ENCODE results near the gene KRTAP13-2. TPM values are rescaled to one million over a fixed set of nuclear protein-coding genes. Genes with fewer than 3 reads are reported as not detected.

The KRTAP13-2 gene
- total RNA-seq, 1 experiment from 2014 or later = not detected

GRCh38 chr21:30326390-30326789 is 45.7 kb downstream of the KRTAP13-2 start:
- DNase-seq (ENCODE audit: low read depth) = no peak

Small RNAs within 50 kb of the gene (small RNA-seq; reads per million reads assigned to genes)
- not detected for gene KRTAP23-1
- not detected for gene MIR4327

Other genes with a start within 250 kb of the KRTAP13-2 start
- not detected in 2 replicates for gene CLDN17, start 205.5 kb downstream of the KRTAP13-2 start, total RNA-seq (2014; rRNA removed; shearing (Covaris generic))
- gene CLDN8, start 156.2 kb downstream of the KRTAP13-2 start, total RNA-seq (2014; rRNA removed; shearing (Covaris generic)) = not detected in 2 replicates
- not detected in 2 replicates for gene KRTAP24-1, start 89.3 kb downstream of the KRTAP13-2 start, total RNA-seq (2014; rRNA removed; shearing (Covaris generic))
- gene KRTAP25-1, start 82.8 kb downstream of the KRTAP13-2 start, total RNA-seq (2014; rRNA removed; shearing (Covaris generic)) = not detected in 2 replicates
- not detected in 2 replicates for gene KRTAP26-1, start 52.0 kb downstream of the KRTAP13-2 start, total RNA-seq (2014; rRNA removed; shearing (Covaris generic))
- not detected in 2 replicates for gene KRTAP27-1, start 34.6 kb downstream of the KRTAP13-2 start, total RNA-seq (2014; rRNA removed; shearing (Covaris generic))
- not detected in 2 replicates for gene KRTAP23-1, start 23.7 kb downstream of the KRTAP13-2 start, total RNA-seq (2014; rRNA removed; shearing (Covaris generic))
- not detected in 2 replicates for gene KRTAP13-1, start 23.8 kb upstream of the KRTAP13-2 start, total RNA-seq (2014; rRNA removed; shearing (Covaris generic))
- not detected in 2 replicates for gene KRTAP13-3, start 53.7 kb upstream of the KRTAP13-2 start, total RNA-seq (2014; rRNA removed; shearing (Covaris generic))
- gene KRTAP13-4, start 57.9 kb upstream of the KRTAP13-2 start, total RNA-seq (2014; rRNA removed; shearing (Covaris generic)) = not detected in 2 replicates
- not detected in 2 replicates for gene KRTAP15-1, start 68.0 kb upstream of the KRTAP13-2 start, total RNA-seq (2014; rRNA removed; shearing (Covaris generic))
- gene KRTAP19-1, start 108.1 kb upstream of the KRTAP13-2 start, total RNA-seq (2014; rRNA removed; shearing (Covaris generic)) = not detected in 2 replicates
- not detected in 2 replicates for gene KRTAP19-2, start 115.2 kb upstream of the KRTAP13-2 start, total RNA-seq (2014; rRNA removed; shearing (Covaris generic))
- gene KRTAP19-3, start 119.7 kb upstream of the KRTAP13-2 start, total RNA-seq (2014; rRNA removed; shearing (Covaris generic)) = not detected in 2 replicates
- gene KRTAP19-4, start 124.9 kb upstream of the KRTAP13-2 start, total RNA-seq (2014; rRNA removed; shearing (Covaris generic)) = not detected in 2 replicates
- not detected in 2 replicates for gene KRTAP19-5, start 129.9 kb upstream of the KRTAP13-2 start, total RNA-seq (2014; rRNA removed; shearing (Covaris generic))
- gene KRTAP19-6, start 169.6 kb upstream of the KRTAP13-2 start, total RNA-seq (2014; rRNA removed; shearing (Covaris generic)) = not detected in 2 replicates
- gene KRTAP19-7, start 189.0 kb upstream of the KRTAP13-2 start, total RNA-seq (2014; rRNA removed; shearing (Covaris generic)) = not detected in 2 replicates
- gene KRTAP22-2, start 218.1 kb upstream of the KRTAP13-2 start, total RNA-seq (2014; rRNA removed; shearing (Covaris generic)) = not detected in 2 replicates
- not detected in 2 replicates for gene KRTAP6-3, start 220.2 kb upstream of the KRTAP13-2 start, total RNA-seq (2014; rRNA removed; shearing (Covaris generic))
- gene KRTAP6-2, start 226.6 kb upstream of the KRTAP13-2 start, total RNA-seq (2014; rRNA removed; shearing (Covaris generic)) = not detected in 2 replicates
- not detected in 2 replicates for gene KRTAP22-1, start 228.8 kb upstream of the KRTAP13-2 start, total RNA-seq (2014; rRNA removed; shearing (Covaris generic))
- gene KRTAP6-1, start 241.7 kb upstream of the KRTAP13-2 start, total RNA-seq (2014; rRNA removed; shearing (Covaris generic)) = not detected in 2 replicates
- not detected in 2 replicates for gene KRTAP20-1, start 244.2 kb upstream of the KRTAP13-2 start, total RNA-seq (2014; rRNA removed; shearing (Covaris generic))
- gene KRTAP20-4, start 248.4 kb upstream of the KRTAP13-2 start, total RNA-seq (2014; rRNA removed; shearing (Covaris generic)) = not detected in 2 replicates